ENCODE data around the gene C6orf62. TPM values are rescaled to one million over a fixed set of nuclear protein-coding genes. Genes with fewer than 3 reads are reported as not detected.
"Not testable (repeated sequence)": the region's sequence is repeated elsewhere in the genome, so short reads cannot be mapped to it uniquely, and the experiment has no call there.

Gene C6orf62
- total RNA-seq, 1 donor from 2014 or later = 126 TPM

GRCh38 chr6:24761851-24762250, 42.9 kb upstream of the C6orf62 start:
- Histone ChIP-seq H3K27me3 (ENCODE audit: control insufficient read depth, insufficient read depth, low read length) (no peaks in the 10 kb centered on the region), H3K36me3 (ENCODE audit: control insufficient read depth, insufficient read depth, low read length) (no peaks in the 10 kb centered on the region), H3K4me3 (ENCODE audit: low read depth, low read length) (no peak overlapping the region)
- TF ChIP-seq, protein P1, sequence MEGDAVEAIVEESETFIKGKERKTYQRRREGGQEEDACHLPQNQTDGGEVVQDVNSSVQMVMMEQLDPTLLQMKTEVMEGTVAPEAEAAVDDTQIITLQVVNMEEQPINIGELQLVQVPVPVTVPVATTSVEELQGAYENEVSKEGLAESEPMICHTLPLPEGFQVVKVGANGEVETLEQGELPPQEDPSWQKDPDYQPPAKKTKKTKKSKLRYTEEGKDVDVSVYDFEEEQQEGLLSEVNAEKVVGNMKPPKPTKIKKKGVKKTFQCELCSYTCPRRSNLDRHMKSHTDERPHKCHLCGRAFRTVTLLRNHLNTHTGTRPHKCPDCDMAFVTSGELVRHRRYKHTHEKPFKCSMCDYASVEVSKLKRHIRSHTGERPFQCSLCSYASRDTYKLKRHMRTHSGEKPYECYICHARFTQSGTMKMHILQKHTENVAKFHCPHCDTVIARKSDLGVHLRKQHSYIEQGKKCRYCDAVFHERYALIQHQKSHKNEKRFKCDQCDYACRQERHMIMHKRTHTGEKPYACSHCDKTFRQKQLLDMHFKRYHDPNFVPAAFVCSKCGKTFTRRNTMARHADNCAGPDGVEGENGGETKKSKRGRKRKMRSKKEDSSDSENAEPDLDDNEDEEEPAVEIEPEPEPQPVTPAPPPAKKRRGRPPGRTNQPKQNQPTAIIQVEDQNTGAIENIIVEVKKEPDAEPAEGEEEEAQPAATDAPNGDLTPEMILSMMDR (IDR thresholded peaks at IDR 0.05; ENCODE audit: insufficient read depth, low read length, poor library complexity, severe bottlenecking) = no peak
- no peak for DNase-seq (ENCODE audit: low read depth)

DNA sequence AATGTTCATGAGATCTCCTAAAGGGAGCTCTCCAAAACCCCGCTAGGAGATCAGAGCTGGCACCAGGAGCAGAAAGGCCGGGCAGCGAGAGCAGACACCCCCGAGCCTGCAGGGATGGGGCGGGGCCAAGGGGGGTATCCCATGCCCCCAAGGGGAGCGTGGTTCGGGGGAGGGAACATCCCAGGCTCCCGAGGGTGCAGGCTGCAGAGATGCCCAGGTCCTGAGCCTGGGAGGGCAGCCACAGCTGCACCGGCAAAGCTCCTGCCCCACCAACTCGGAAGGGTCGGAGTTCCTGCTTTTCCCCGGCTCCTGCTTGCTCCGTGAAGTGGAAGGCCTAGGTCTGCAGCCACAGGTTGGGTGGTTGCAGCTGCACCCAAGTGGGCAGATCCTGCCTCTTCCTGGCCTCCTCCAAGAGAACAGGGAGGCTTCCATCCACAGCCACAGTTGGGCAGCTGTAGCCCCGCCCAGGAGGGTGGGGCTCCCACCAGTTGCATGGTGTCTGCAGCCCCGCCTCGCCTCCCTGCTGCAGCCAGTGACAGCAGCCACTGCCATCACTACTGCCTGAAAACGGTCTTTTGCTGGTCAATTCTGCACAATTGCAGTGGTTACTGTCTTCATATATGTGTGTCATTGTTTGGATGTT, 42.4 kb upstream of the C6orf62 start:
- DNase-seq (ENCODE audit: low read depth) = no peak
- H3K4me3 ChIP-seq (ENCODE audit: low read depth, low read length) = no peak overlapping the region
- TF ChIP-seq, protein P1 (IDR thresholded peaks at IDR 0.05; ENCODE audit: insufficient read depth, low read length, poor library complexity, severe bottlenecking) = no peak
- H3K27me3 ChIP-seq (ENCODE audit: control insufficient read depth, insufficient read depth, low read length) = no peaks in the 10 kb centered on the region
- H3K36me3 ChIP-seq (ENCODE audit: control insufficient read depth, insufficient read depth, low read length) = no peaks in the 10 kb centered on the region

GRCh38 chr6:24760210-24760609, 41.3 kb upstream of the C6orf62 start:
- TF ChIP-seq, protein P1 (IDR thresholded peaks at IDR 0.05; ENCODE audit: insufficient read depth, low read length, poor library complexity, severe bottlenecking) = no peak
- Histone ChIP-seq H3K36me3 (ENCODE audit: control insufficient read depth, insufficient read depth, low read length) (no peaks in the 10 kb centered on the region), H3K4me3 (ENCODE audit: low read depth, low read length) (no peak overlapping the region), H3K27me3 (ENCODE audit: control insufficient read depth, insufficient read depth, low read length) (no peaks in the 10 kb centered on the region)
- no peak for DNase-seq (ENCODE audit: low read depth)

DNA sequence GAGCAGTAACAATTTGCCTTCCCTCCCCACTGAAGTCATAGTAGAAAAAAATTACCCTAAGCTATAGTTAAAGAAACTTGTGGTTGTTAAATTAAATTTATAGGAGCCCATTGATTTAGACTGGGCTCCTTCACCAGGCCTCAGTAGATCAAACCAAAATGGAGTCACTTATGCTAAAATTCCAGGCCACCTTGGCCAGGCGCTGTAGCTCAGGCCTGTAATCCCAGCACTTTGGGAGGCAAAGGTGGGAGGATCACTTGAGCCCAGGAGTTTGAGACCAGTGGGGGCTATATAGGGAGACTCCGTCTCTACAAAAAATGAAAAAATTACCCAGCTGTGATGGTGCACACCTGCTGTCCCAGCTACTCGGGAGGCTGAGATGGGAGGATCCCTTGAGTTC, 40.8 kb upstream of the C6orf62 start:
- TF ChIP-seq, protein P1 (IDR thresholded peaks at IDR 0.05; ENCODE audit: insufficient read depth, low read length, poor library complexity, severe bottlenecking) = no peak
- H3K36me3 ChIP-seq (ENCODE audit: control insufficient read depth, insufficient read depth, low read length) = no peaks in the 10 kb centered on the region
- H3K4me3 ChIP-seq (ENCODE audit: low read depth, low read length) = no peak overlapping the region
- no peak for DNase-seq (ENCODE audit: low read depth)
- no peaks in the 10 kb centered on the region for H3K27me3 ChIP-seq (ENCODE audit: control insufficient read depth, insufficient read depth, low read length)

DNA sequence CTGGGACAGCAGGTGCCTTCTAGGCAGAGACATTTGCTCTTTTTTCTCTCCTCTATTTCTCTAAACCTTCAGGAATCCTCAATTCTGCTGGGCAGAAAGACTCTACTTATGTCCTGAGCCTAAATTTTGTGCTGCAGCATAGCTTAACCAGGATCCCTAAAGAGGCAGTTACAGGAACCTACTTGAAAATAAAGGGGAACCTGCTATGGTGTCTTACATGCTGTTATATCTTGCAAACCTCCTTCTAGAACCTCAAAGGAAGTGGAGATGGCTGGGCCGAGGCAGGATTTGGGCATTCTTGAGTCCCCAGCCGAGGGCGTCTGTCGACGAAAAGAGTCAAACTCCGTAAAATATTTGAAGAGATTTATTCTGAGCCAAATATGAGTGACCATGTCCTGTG, 38.7 kb upstream of the C6orf62 start:
- Histone ChIP-seq H3K27me3 (ENCODE audit: control insufficient read depth, insufficient read depth, low read length) (no peaks in the 10 kb centered on the region), H3K4me3 (ENCODE audit: low read depth, low read length) (no peak overlapping the region), H3K36me3 (ENCODE audit: control insufficient read depth, insufficient read depth, low read length) (no peaks in the 10 kb centered on the region)
- TF ChIP-seq, protein P1 (IDR thresholded peaks at IDR 0.05; ENCODE audit: insufficient read depth, low read length, poor library complexity, severe bottlenecking) = no peak
- DNase-seq (ENCODE audit: low read depth) = no peak

- no peaks in the 10 kb centered on the region for H3K27me3 ChIP-seq (ENCODE audit: control insufficient read depth, insufficient read depth, low read length)
- no peak for DNase-seq (ENCODE audit: low read depth)
- no peak overlapping the region for H3K4me3 ChIP-seq (ENCODE audit: low read depth, low read length)
- no peaks in the 10 kb centered on the region for H3K36me3 ChIP-seq (ENCODE audit: control insufficient read depth, insufficient read depth, low read length)
- TF ChIP-seq, protein P1 (IDR thresholded peaks at IDR 0.05; ENCODE audit: insufficient read depth, low read length, poor library complexity, severe bottlenecking) = no peak
Observed at GRCh38 chr6:24755279-24755678, 36.3 kb upstream of the C6orf62 start.

DNA sequence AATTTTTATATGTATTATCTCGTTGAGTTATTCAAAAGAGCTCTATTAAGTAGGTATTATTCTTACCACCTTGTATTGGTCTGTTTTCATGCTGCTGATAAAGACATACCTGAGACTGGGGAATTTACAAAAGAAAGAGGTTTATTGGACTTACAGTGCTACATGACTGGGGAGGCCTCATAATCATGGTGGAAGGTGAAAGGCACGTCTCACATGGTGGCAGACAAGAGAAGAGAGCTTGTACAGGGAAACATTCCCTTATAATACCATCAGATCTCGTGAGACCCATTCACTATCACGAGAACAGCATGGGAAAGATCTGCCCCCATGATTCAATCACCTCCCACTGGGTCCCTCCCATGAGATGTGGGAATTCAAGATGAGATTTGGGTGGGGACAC, 35.4 kb upstream of the C6orf62 start:
- DNase-seq (ENCODE audit: low read depth); H3K4me3 ChIP-seq (ENCODE audit: low read depth, low read length); H3K36me3 ChIP-seq (ENCODE audit: control insufficient read depth, insufficient read depth, low read length); H3K27me3 ChIP-seq (ENCODE audit: control insufficient read depth, insufficient read depth, low read length): not testable (repeated sequence)

Measured in kidney epithelial cell (primary cell).